HG03342 (cell line): ENCODE measurements around the gene PPFIA2.
"Not testable (repeated sequence)": the region's sequence is repeated elsewhere in the genome, so short reads cannot be mapped to it uniquely, and the experiment has no call there.

Experiments used
- ATAC-seq: cut with Tn5 transposase; IDR thresholded peaks from one replicate; pipeline ENCODE4 v1.9.1; 2021; ENCODE audit warnings: mild to moderate bottlenecking, moderate library complexity; ENCODE audit not compliant: unreplicated experiment

Gene PPFIA2

DNA sequence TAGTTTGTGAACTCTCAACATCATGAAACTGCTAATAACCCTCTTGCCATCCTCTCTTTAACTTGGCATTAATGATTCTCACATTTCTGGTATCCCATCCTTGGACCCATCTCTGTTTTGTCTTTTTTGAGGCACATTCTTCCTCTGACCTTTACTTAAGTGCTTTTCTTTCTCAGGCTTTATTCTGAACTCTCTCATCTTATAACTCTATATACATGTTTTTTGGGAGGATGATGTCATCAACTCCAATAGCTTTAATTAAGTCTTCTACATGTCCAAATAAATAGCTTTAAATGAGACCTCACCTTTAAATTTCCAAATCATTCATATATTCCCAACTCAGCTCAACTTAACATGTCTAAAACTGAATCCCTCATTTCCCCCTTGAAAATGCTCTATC, 88.4 kb downstream of the PPFIA2 start:
- no peak for ATAC-seq

DNA sequence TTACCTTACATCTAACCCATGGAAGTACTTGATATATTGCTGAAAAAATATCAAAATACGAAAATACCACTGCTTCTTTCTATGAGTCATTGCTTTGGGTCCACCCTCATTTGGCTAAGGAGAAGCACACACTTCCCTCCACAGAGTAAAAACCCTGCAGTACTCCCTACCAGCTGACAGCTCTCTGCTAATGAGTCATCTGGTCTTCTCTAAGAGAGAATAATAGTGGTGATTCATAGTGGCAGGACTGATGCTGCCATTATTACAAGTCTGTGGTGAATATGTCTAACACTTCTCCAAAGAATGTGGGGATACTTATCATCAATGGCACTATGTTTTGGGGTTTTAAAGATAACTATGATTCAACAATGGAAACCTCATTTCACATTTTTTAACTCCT, 90.7 kb downstream of the PPFIA2 start:
- ATAC-seq, result peak; percentile 98

DNA sequence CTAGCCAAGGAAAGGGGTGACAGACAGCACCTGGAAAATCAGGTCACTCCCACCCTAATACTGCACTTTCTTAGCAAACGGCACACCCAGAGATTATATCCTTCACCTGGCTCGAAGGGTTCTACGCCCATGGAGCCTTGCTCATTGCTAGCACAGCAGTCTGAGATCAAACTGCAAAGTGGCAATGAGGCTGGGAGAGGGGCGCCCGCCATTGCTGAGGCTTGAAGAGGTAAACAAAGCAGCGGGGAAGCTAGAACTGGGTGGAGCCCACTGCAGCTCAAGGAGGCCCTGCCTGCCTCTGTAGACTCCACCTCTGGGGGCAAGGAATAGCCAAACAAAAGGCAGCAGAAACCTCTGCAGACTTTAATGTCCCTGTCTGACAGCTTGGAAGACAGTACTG, 99.8 kb downstream of the PPFIA2 start:
- not testable (repeated sequence) for ATAC-seq

DNA sequence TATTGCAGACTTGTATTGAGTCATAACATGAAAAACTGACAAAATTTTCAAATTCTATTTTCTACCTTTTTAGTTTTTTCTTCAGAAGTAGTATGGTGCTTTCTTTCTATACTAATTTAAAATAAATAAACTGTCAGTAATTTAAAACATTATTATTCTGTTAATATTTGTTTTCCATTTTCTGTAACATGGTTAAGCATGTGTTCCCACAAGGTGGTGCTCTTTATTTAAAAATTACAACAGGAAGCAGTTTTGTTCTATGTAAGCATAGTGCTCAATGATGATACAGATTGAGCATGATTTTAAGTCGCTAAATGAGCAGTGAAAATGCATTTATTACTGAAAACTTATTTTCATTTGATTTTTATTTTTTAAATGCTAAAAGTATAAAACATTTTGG, 114.6 kb downstream of the PPFIA2 start:
- peak; percentile 73 for ATAC-seq

DNA sequence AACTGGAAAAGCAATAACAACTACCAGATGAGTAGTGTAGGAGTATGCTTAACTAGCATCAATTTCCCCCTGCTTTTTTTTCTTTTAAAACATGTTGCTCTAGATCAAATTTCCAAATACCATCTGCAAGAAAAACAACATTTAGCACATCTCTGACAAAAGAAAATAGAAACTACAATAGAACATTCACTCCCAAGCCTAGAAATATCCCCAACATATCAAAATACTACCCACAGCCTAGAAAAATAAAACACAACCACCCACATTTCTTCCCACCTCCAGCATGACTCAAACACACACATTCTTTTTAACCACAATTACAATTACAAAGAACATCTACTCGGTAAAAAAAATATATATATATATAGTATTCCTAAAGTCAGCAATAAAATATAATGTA, 120.0 kb downstream of the PPFIA2 start:
- no peak for ATAC-seq

DNA sequence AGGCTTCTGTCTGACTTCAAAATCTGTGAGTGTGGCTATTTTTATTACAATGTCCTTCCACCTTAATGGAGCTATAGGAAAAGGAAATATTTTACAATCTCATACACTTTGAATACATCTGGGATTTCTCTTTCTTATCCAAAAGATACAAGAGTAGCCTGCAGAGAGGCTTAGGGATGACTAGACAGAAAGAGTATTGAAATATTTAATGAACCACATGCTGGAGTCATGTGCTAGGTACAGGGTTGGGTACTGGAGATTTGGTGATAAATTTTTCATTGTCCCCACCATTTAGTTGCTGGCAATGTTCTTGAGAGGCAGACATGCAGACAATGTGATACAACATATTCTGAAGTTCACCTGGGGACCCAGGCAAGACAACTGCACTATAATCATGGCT, 126.0 kb downstream of the PPFIA2 start:
- no peak for ATAC-seq

DNA sequence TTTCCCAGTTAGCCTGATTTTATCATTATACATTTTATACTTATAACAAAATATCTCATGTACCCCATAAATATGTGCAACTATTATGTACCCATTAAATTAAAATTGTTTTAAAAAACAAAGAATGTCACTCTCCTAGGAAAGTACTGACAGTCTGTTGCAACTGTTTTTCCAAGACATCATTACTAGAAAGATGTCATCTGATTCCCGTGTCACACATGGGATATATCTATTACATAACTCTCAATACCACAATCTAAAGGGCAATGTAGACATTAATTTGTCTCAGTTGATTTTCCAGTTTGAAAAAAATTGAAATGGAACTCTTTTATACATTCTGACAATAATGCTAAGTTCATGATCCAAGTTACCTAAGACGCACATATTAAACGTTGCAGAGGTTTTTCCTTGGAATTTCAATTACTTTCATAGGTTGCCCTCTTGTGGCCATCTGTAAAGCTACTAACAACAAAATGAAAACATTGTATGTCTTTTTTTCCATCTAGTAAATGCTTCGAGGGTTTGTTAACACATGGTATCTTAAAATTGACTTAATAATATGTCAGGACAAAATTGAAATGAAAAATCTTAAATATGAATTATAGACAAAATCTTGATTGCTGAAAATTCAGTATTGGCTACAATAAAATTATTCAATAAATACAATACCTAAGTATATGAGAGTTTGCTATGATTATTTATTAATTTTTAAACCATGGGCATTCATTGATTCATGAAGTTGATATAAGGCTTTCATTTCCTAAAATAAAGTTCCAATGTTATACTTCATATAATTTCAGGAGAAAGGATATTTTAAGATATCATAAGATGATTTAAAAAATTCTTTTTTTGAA, 131.6 kb downstream of the PPFIA2 start:
- ATAC-seq, result no peak

DNA sequence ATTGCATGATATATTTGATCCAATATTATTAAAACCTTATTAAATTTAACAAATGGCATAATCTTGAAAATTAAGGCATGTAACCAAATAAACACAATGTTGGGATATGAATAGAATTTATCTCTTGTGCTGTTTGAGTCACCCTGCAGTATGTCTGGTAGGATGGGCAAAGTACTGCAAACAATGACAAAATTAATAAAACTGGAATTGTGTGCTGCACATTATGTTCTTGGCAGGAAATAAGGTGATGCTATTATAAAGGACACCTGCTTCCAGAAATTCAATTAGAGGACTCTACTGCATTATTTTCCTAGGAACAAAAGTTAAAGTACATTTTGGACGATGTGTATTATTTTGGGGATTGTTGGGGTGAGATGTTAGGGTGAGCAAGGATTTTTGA, 132.7 kb downstream of the PPFIA2 start:
- no peak for ATAC-seq

DNA sequence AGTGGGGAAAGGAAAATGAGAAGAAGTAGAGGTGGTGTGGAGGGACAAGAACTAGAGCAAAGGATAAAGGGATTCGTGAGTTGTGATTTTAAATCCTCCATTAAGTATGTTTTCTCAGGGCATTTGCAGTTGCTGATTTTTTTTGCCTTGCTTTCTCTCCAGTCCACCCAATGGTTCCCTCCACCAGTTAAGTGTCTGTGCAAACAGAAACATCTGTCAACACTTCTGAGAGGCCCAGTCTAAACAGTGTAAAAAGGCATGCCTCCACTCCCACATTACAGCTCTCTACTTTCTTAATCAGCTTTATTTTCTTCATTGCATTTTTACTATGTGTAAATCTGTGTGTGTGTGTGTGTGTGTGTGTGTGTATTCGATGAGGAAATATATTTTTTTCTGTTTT, 141.2 kb downstream of the PPFIA2 start:
- no peak for ATAC-seq

DNA sequence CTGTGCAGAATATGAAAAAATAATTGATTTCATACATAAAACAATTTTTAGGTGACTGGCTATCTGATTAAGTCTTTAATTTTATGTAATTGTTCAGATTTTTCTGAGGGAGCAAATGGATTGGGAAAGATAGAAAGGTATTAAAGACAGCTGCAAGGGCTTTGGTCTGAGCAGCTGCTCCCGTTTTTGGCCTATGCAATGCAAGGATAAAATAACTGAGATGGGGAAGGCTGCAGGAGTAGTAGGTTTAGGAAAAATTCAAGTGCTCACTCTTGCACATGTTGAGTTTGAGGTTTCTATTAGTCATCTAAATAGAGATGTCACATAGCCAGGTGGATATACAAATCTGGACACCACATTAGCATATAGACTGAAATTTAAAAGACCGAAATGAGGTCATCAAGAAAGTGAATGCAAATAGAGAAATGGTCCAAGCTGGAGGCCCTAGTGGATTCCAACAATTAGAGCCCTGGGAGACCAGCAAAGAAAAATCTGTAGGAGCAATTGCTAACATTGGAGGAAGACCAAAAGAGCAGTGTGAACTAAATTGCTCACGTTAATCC, 144.0 kb downstream of the PPFIA2 start:
- no peak for ATAC-seq

DNA sequence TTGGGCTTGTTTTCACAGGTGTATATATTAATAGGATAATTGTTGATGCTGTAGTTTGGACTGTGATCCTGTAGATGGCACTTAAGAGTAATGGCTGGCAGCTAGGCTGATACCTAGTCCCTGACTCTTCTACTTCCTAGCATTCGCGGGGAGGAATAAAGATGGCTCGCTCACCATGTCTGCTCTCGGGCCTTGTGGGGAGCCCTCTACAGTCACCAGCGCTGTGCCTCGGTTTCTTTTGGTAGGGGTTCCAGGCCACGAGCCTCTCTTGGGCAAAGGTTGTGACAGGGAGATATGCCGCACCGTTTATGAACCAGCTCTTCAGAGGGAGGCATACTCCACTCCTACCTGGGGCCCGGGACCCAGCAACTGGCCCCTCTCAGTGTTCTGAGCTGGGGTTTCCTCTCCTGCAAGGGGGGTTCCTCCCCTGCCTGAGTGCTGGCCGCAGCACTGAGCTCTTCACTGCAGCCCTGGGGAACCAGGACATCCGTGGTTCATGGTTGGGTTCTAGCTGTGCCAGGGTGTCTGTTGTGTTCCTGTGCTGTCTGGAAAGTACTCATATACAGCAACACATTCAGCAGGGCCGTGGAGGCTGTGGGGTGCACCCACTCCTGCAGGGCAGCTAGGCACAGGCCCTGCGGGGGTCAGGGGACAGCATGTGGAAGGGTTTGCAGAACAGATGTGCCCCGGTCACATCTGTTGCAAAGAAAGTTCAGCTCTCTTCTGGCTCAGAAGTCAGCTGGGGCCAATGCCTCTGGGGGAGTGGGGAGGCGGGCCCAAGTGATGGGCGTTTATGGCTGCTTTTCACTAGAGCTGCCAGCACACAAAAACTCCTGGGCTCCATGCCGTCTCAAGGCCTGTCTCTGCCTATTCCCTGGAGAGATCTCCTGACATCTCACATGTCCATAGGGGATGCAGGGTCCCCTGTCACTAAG, 147.9 kb downstream of the PPFIA2 start:
- peak; percentile 75 for ATAC-seq

DNA sequence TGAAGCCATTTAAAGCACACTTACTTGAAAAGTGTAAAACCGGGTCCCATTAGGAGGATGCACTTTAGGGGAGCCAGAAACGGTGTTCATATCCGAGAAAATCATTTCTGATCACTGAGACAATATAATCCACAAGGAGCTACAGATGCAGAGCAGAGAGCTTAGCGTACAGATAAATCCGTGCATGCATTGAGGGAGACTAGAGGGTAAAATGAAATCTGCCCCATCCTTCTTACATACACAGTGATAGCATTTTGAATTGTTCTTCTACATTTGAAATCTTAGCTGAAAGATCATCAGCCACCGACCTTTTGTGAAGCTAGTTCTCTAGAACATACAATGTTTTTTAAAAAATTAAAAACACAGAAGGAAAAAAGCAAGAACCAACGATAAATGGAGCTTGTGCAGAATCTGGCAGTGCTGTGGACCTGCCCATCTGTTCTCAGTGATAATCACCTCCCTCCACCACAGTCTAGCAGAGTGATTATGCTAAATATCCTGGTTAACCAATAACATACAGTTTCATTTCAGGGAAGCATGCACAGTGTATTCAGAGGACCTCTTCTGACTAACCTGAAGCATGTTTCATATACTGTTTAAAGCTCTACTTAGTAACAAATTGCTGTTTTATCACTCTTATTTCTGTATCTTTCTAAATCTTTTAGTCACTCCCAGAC, 161.1 kb downstream of the PPFIA2 start:
- ATAC-seq, result peak; percentile 81

DNA sequence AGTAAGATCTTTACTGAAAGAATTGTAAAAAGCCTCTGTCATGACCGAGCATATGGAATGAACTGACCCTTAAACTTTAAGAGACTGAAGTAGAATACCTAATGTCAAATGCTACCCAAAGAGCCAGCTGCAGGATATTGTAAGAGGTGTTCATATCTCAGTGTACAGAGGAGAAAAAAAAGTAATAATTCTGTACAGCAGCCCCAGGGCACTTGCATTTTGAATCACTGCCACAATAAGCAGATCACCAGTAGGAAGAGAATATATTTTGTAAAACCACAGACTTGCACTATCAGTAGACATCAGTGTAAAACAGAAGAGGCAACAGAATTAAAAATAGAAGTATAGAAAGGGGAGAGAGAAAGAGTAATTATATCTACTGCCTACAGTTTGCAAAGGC, 162.6 kb downstream of the PPFIA2 start:
- ATAC-seq, result no peak

DNA sequence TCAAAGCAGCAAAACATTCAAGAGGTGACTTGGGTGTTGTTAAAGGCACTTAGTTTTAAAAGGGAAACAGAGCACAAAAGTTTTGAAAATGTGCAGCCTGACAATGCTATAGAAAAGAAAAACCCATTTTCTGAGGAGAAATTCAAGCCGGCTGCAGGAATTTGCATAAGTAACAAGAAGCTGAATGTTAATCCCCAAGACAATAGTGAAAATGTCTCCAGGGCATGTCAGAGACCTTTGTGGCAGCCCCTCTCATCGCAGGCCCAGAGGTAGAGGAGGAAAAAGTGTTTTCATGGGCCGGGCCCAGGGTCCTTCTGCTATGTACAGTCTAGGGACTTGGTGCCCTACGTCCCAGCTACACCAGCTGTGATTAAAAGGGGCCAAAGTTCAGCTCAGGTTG, 167.9 kb downstream of the PPFIA2 start:
- ATAC-seq, result no peak

DNA sequence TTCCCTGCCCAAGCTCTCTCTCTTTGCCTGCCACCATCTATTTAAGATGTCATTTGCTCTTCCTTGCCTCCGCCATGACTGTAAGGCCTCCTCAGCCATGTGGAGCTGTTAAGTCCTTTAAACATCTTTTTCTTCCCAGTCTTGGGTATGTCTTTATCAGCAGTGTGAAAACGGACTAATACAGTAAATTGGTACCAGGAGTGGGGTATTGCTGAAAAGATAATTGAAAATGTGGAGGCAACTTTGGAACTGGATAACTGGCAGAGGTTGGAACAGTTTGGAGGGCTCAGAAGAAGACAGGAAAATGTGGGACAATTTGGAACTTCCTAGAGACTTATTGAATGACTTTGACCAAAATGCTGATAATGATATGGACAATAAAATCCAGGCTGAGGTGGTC, 168.4 kb downstream of the PPFIA2 start:
- ATAC-seq, result not testable (repeated sequence)

DNA sequence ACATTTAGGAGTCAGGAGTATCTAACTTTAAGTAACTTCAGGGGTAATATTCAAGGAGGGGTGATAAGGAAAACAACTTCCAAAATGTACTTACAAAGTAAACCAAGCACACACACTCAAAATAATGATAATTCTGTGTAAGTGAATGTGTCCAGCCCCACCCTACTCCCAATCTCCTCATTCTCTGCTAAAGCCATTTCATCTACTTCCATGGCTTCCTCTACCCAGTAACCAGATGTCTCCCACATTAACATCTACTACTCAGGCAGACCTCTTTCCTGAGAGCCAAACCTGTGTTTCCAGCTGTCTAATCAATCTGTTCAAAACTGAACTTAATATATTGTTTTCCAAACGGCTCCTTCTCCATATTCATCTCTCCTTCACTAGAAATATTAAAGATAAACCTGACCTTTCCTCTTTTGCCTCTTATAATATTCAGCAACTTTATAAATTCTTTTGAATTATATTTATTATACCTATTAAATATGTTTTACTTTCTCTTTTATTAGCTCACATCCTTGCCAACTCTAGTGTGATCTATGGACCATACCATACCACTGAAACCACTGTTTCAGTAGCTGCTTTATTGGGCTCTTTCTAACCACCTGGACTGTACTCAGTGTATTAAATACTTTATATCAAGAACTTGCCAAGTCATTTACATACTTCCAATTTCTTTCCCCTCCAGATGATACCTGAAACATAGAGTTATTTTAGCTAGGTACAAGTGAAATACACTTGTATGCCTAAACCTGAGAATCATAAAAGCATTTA, 170.7 kb downstream of the PPFIA2 start:
- no peak for ATAC-seq

DNA sequence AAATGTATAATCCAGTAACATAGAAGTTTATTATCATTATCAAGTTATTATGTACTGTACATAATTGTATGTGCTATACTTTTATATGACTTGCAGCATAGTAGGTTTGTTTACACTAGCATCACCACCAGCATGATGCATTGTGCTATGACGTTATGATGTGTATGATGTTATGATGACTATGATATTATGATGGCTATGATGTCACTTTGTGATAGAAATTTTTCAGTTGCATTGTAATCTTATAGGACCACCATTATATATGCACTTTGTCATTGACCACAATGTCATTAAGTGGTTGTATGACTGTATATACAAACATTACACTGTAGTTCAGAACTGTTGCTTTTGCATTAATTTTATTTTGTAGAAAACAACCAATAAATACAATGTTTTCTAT, 173.4 kb downstream of the PPFIA2 start:
- ATAC-seq, result no peak

DNA sequence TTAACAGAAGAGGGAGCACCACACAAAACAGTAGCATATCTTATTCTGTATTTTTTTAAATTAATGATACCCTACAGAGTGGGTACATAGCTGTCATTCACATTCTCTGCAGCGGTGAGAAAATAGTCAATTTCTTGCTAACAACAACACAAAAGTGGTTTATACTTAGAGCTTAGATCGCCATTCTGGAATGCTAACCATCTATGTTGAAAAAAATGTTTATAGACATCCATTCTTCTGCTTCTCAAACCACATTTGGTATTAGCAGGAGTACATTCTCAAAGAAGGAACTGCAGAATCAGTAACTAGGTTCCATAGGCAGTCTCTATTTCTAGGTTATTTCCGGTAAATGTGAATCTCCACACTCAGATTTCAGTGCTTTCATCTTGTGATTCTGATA, 185.9 kb downstream of the PPFIA2 start:
- no peak for ATAC-seq

DNA sequence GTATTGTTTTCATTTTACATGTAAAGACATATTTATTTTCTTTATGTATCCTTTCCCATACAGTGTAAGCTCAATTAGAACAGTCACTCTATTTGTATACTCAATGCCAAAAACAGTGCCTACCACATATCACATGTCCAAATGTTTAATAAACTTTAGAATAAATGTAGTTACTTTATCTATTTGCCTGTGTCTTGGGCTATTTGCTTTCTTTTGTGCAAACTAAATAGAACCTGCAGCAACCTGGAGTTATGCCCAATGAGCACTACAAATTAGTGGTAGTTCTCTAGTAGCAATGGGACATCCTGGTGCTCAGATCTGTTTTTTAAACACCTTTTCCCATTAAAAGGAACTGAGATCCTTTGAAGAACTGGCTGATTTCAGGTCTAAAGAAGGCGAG, 186.7 kb downstream of the PPFIA2 start:
- no peak for ATAC-seq

DNA sequence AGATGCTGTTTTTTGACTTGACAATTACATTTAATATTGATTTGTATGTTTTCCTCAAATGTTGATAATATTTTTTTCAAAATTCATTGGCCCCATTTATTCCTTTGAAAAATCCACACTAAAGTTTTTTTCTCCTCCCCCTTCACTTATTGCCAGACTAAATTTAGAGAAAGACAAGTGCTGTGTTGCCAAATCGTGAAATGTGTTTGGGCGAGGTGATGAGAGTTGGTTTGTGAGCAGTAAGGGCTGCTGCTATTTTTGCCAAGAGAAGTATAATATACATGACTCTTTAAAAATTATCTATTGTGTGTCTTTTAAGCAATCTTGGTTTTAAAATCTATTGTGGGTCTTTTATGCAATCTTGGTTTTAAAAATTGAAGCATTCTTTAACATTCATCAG, 188.9 kb downstream of the PPFIA2 start:
- no peak for ATAC-seq
